Adrenal gland (tissue), 12 donors: ENCODE data around the gene TLL1. TPM values are rescaled to one million over a fixed set of nuclear protein-coding genes. Genes with fewer than 3 reads are reported as not detected.

Source experiments
- DNase-seq, 7 donors: peaks; one replicate each; pipeline ENCODE4 v3.0.0-alpha.2; 2019 to 2020
- H3K27ac ChIP-seq, 5 donors: fragments of 200-600 bp; sonication (generic) in 4 of 5; 1 replicate in 3 of 5; 2 replicates in 2 of 5; pipeline versions ENCODE4 v1.5.1 to v1.8.0; 2016 to 2020; ENCODE audit warnings: mild to moderate bottlenecking in 1 of 5
- H3K27me3 ChIP-seq: fragments of 200-600 bp; 2 replicates; pipeline ENCODE4 v1.8.0; 2021
- H3K36me3 ChIP-seq, 2 donors: fragments of 200-600 bp; replicated peaks in 1 of 2; 1 replicate in 1 of 2; 2 replicates in 1 of 2; pipeline versions ENCODE4 v1.5.1 to v1.8.0; 2018 to 2022
- H3K4me1 ChIP-seq, 2 donors: fragments of 200-600 bp; replicated peaks in 1 of 2; 1 replicate in 1 of 2; 2 replicates in 1 of 2; pipeline versions ENCODE4 v1.5.1 to v1.8.0; 2018 to 2021
- H3K4me3 ChIP-seq, 4 donors: fragments of 200-600 bp; sonication (generic) in 3 of 4; one replicate each; pipeline ENCODE4 v1.5.1; 2016 to 2018
- H3K9me3 ChIP-seq, 3 donors: fragments of 200-600 bp; sonication (generic) in 1 of 3; replicated peaks in 1 of 3; 1 replicate in 2 of 3; 2 replicates in 1 of 3; pipeline versions ENCODE4 v1.5.1 to v1.8.0; 2016 to 2021
- POLR2A ChIP-seq, 2 donors: fragments of 450-650 bp; IDR thresholded peaks; one replicate each; pipeline ENCODE4 v1.6.1; 2017; ENCODE audit warnings: antibody characterized with exemption in 2 of 2, mild to moderate bottlenecking in 2 of 2, moderate library complexity in 1 of 2
- WGBS, 4 donors: extraction: QIAGEN DNeasy Blood & Tissue Kit in 2 of 4; methylation state at CpG; one replicate each; pipeline versions ENCODE4 v1.1.5 to v1.1.7; 2013 to 2017; 5-methylcytosine and 5-hydroxymethylcytosine counted together
- intact Hi-C, 2 donors: fragments of 100-400 bp; cut with DNase I; formaldehyde crosslinking; loops; one replicate each; pipeline versions ENCODE4 v1.14.1 to v1.15.0; 2022 to 2023
- polyA plus RNA-seq, 3 donors: library from polyadenylated mRNA; stranded (reverse); fragments of 200-250 nt in 2 of 3; fragments of 350-450 nt in 1 of 3; fragmentation: Illumina TruSeq in 1 of 3; extraction: RNeasy Lipid Tissue Mini Kit (QIAGEN cat#74804) in 1 of 3; gene quantifications; one replicate each; pipeline ENCODE4 v1.2.3, GENCODE V29; 2013 to 2014
- total RNA-seq, 9 donors: library from RNA; depleted of rRNA in 4 of 9; stranded (reverse); fragments of >200 nt in 4 of 9; fragments of 120-200 nt in 1 of 9; fragmentation: NEBNext Ultra II Directional in 1 of 9; extraction: Animal tissue kit (Norgen Biotek cat#: 25700) in 1 of 9; gene quantifications; one replicate each; pipeline versions ENCODE4 v1.1.0 to v1.2.4, GENCODE V29; 2013 to 2023
- TF ChIP-seq, protein P1 (sequence below), 6 experiments: fragments of 450-650 bp in 4 of 6; fragments of 200-600 bp in 2 of 6; sonication (generic) in 1 of 6; IDR thresholded peaks; 1 replicate in 5 of 6; 2 replicates in 1 of 6; pipeline versions ENCODE4 v1.5.1 to v1.8.0; 2016 to 2021; ENCODE audit warnings: antibody characterized with exemption in 6 of 6, mild to moderate bottlenecking in 2 of 6, moderate library complexity in 1 of 6
- donor health status: healthy with polysubstance abuse.
- donor health status: Bipolar disorder and iron deficiency.
- donor health status: DM: yes; HTN: yes; CAD: no.
- donor health status: DM: no; HTN: no; CAD: no.
- donor health status: DM: no; HTN: no; CAD: no.
- donor health status: DM: yes; HTN: yes; CAD: no.

Gene TLL1
- total and polyA plus RNA-seq, 12 donors, result 1.00 to 12.7 (median 2.1) TPM

DNA sequence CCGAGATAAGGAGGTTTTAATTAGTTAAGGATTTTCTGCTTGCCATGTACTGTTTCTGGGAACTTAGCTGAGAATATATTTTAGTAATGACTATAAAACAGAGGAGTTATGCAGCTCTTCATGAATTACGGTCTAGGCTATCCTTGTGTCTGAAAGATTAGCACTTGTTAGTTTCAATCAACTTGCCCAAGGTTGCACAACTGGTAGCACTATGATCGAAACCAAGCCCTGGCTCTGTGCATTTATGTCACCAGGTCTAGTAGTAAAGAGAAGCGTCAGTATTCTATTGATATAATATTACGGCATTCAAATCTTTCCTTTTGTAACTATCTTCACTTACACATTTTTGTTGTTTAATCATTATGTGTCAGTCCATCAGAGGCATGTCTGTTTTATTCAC lies 176.0 kb downstream of the TLL1 start:
- 70 to 86% (median 75%) methylated on average over 5 of the region's 5 CpGs for WGBS, 4 donors
- H3K27me3 ChIP-seq, result no peaks in the 10 kb centered on the region
- H3K9me3 ChIP-seq, result no peaks in the 10 kb centered on the region
- no peak overlapping the region for H3K27ac ChIP-seq
- TF ChIP-seq, protein P1, sequence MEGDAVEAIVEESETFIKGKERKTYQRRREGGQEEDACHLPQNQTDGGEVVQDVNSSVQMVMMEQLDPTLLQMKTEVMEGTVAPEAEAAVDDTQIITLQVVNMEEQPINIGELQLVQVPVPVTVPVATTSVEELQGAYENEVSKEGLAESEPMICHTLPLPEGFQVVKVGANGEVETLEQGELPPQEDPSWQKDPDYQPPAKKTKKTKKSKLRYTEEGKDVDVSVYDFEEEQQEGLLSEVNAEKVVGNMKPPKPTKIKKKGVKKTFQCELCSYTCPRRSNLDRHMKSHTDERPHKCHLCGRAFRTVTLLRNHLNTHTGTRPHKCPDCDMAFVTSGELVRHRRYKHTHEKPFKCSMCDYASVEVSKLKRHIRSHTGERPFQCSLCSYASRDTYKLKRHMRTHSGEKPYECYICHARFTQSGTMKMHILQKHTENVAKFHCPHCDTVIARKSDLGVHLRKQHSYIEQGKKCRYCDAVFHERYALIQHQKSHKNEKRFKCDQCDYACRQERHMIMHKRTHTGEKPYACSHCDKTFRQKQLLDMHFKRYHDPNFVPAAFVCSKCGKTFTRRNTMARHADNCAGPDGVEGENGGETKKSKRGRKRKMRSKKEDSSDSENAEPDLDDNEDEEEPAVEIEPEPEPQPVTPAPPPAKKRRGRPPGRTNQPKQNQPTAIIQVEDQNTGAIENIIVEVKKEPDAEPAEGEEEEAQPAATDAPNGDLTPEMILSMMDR (IDR thresholded peaks at IDR 0.05), result no peak
- no peak for TF ChIP-seq POLR2A (IDR thresholded peaks at IDR 0.05)
- DNase-seq, result no peak
- intact Hi-C loops, result no loop called here
- H3K4me3 ChIP-seq, result no peak overlapping the region
- no peaks in the 10 kb centered on the region for H3K4me1 ChIP-seq
- H3K36me3 ChIP-seq, result no peaks in the 10 kb centered on the region

DNA sequence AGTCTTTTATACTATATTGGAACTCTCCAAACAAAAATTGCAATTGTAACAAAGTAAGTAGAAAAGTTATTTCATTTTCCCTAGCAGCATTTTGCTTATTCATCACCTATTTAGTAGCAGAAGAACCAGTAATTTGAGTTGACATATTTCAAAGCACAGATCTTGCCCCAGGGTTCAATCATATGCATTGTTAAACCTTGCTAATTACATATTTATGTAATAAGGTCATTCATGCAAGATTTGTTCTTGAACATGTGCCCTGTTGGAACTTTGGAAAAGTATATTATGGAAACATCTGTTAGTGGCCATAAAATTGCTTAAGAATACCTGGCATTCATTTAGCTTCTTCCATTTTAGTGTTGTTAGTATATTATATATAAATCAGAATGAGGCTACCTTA lies 191.7 kb downstream of the TLL1 start:
- no peaks in the 10 kb centered on the region for H3K36me3 ChIP-seq
- no peak for DNase-seq
- TF ChIP-seq POLR2A (IDR thresholded peaks at IDR 0.05), result no peak
- TF ChIP-seq, protein P1 (IDR thresholded peaks at IDR 0.05), result no peak
- H3K4me3 ChIP-seq, result no peak overlapping the region
- H3K27me3 ChIP-seq, result no peaks in the 10 kb centered on the region
- intact Hi-C loops, result no loop called here
- no peak overlapping the region for H3K27ac ChIP-seq
- H3K9me3 ChIP-seq, result no peaks in the 10 kb centered on the region
- no peaks in the 10 kb centered on the region for H3K4me1 ChIP-seq

DNA sequence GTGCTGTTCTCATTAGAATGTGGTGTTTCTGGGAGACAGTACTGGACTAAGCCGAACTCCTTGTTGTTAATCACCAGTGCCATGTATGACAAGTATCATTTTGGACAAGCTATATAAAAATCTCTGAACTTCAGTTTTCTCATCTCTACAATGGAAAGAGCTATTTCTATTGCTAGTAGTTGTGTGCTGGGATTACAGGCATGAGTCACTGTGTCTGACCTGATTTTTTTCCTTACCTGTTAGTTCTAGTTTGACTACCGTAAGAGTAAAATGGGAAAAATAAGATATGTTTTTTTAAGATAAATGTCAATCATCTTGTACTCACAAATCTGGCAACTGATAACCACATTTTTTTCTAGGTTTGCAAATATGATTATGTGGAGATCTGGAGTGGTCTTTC lies 192.3 kb downstream of the TLL1 start:
- no peaks in the 10 kb centered on the region for H3K27me3 ChIP-seq
- H3K27ac ChIP-seq, result no peak overlapping the region
- WGBS, 4 donors, result 79 to 83% (median 82%) methylated on average over 2 of the region's 2 CpGs
- no peak for TF ChIP-seq POLR2A (IDR thresholded peaks at IDR 0.05)
- TF ChIP-seq, protein P1 (IDR thresholded peaks at IDR 0.05), result no peak
- no peaks in the 10 kb centered on the region for H3K4me1 ChIP-seq
- no peak overlapping the region for H3K4me3 ChIP-seq
- no peaks in the 10 kb centered on the region for H3K9me3 ChIP-seq
- no peak for DNase-seq
- intact Hi-C loops, result no loop called here
- H3K36me3 ChIP-seq, result no peaks in the 10 kb centered on the region

DNA sequence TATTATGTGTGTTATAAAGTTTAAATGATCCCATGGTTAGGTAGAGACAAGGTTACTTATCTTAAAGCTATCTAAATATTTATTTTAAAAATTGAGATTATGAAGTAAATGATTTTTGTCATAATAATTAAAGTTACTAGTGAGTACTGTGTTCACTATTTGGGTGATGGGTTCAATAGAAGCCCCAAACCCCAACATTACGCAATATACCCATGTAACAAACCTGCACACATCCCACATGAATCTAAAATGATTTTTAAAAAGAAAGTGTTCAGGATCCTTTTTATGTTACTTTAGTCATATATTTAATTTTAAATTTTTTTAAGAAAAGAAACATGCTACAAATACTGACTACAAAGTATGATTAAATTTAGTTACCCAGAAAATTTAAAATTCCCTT lies 193.9 kb downstream of the TLL1 start:
- Histone ChIP-seq H3K4me1 (no peaks in the 10 kb centered on the region), H3K36me3 (no peaks in the 10 kb centered on the region), H3K27ac (no peak overlapping the region), H3K4me3 (no peak overlapping the region), H3K27me3 (no peaks in the 10 kb centered on the region), H3K9me3 (no peaks in the 10 kb centered on the region)
- intact Hi-C loops, result no loop called here
- 88 to 100% (median 92%) methylated on average over 1 of the region's 1 CpG for WGBS, 4 donors
- no peak for TF ChIP-seq POLR2A (IDR thresholded peaks at IDR 0.05)
- TF ChIP-seq, protein P1 (IDR thresholded peaks at IDR 0.05), result no peak
- DNase-seq, result no peak
